T-helper 2 cell treated with Interferon-gamma antibody and Interleukin-4, amounts not matched to agents 100 ng/mL and 5 ng/mL, for 36 hours (primary cell): ENCODE measurements around the gene MAP3K20. TPM values are rescaled to one million over a fixed set of nuclear protein-coding genes. Genes with fewer than 3 reads are reported as not detected.
"Not testable (repeated sequence)": the region's sequence is repeated elsewhere in the genome, so short reads cannot be mapped to it uniquely, and the experiment has no call there.

ENCODE experiments used
- intact Hi-C: fragments of 100-400 bp; cut with micrococcal nuclease; formaldehyde crosslinking; loops from one replicate; pipeline ENCODE4 v1.15.1; 2023
- total RNA-seq: library from RNA; stranded (reverse); gene quantifications from 2 replicates; pipeline ENCODE4 v1.2.3, GENCODE V29; 2022

Gene MAP3K20
- total RNA-seq, 1 donor from 2014 or later: 17.1 TPM

DNA sequence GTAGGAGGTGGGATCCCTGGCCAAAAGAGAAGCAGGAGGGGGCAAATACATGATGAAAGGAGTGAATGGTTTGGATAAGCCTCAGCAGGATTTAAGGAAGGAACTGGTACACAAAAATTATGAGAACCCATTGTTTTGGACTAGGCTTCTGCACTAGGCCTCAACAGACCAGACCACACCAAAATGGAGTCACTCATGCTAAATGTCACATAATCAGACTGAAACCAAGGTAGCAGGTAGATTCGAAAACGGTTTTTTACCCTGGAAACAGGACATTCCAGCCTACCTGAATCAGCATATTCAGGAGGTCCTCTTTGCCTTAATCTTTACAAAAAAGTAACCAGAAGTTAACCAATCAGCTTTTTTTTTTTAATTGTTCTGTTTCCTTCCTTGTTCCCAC lies 229.7 kb downstream of the MAP3K20 start:
- intact Hi-C loops: no loop called here

DNA sequence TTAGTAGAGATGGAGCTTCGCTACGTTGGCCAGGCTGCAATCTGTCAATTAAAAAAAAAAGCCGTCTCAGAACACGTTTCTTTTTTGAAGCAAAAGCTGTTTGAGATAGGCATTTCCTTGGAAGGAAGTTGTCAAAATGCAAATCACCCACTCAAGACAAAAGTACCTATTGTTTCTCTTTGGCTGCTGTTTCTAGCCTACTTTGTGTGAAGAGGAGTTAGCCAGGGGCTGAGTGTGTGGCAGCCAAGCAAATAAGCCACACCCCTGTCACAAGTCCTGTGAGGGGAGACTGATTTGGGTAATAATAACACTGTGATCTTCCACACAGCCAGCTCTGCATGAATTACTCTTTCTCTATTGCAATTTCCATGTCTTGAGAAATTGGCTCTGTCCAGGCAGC lies 231.6 kb downstream of the MAP3K20 start:
- intact Hi-C loops: no loop called here

DNA sequence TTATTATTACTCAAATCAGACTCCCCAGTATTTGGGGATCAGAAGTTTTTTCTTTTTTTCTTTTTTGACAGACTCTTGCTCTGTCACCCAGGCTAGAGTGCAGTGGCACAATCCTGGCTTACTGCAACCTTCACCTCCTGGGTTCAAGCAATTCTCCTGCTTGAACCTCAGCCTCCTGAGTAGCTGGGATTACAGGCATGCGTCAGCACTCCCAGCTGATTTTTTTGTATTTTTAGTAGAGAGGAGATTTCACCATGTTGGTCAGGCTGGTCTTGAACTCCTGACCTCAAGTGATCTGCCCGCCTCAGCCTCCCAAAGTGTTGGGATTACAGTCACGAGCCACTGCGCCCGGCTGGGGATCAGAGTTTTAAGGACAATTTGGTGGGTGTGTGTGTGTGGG lies 233.7 kb downstream of the MAP3K20 start:
- intact Hi-C loops: not testable (repeated sequence)

DNA sequence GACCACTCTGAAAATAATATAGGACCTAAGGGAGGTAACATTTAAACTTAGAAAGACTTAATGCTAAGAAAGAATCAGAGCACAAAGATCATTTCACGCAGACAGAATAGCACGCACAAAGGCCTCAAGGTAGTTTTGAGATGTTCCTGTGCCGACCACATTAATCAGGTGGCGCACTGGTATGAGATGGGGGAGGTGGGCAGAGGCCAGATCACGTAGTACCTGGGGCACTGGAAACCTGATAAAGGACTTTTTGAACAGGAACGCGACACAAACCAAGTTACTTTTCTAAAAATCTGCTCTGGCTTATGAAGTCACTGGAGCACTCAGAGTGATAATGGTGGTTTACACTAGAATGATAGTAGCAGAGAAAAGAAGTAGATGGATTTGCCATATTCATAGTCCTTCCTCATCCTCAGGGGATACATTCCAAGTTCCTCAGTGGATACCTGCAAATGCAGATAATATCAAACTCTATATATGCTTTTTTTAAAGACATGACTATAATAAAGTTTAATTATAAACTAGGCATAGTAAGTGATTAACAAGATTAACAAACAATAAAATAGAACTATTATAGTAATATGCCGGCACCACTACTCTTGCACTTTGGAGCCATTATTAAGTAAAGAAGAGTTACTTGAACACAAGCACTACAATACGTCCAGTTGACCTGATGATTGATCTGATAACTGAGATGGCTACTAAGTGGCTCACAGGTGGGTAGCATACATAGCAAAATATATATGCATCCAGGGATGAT lies 236.4 kb downstream of the MAP3K20 start:
- intact Hi-C loops: no loop called here
